Stimulated activated CD8-positive, alpha-beta memory T cell treated with anti-CD3 and anti-CD28 coated beads, Interleukin-15, amount 100 ng/mL, for 48 hours (primary cell): ENCODE measurements around the gene FGF22.
"Not testable (repeated sequence)": the region's sequence is repeated elsewhere in the genome, so short reads cannot be mapped to it uniquely, and the experiment has no call there.

Experiments used
- DNase-seq, 2 donors: peaks; one replicate each; pipeline ENCODE4 v3.0.0-alpha.2; 2020; ENCODE audit warnings: low read depth in 2 of 2

The FGF22 gene

GRCh38 chr19:607301-608154 lies 32.2 kb upstream of the FGF22 start:
- DNase-seq: no peak

DNA sequence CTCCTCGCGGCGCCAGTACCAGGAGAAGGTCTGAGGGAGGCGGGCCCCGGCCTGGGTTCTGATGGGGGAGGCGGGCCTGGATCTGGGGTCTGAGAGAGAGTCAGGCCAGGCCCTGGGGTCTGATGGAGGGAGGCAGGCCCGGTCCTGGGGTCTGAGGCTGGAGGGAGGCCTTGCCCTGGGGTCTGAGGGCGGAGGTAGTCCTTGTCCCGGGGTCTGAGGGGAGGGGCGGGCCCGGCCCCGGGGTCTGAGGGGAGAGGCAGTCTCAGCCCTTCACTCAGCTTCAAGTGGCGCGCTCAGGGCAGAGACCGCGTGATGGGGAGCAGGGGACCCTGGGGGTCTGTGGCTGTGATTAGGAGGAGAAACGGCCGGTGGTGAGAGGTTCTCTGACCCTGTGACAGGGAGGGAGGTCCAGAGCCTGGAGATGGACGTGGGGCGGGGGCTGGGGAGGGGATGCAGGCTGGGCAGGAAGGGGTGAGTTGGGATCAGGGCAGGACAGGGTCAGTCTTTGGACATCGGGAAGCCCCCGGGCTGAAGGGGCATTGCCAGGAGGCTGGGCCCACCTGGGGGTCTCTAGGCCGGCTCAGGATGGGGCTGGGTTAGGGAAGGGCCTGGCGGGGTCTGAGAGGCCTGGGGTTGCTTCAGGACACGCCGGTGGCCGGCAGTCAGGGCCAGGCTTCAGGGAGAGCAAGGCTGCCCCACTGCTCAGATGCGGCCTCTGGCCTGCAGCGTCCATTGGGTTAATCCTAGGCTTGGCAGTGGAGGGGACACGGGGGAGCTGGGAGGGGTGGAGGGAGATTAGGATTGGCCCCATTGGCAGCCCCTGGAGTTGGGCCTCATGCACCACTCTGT lies 31.3 kb upstream of the FGF22 start:
- no peak for DNase-seq

- DNase-seq: no peak
Observed at GRCh38 chr19:609004-609346, 30.7 kb upstream of the FGF22 start.

GRCh38 chr19:610071-610800 lies 29.4 kb upstream of the FGF22 start:
- DNase-seq: peak in 1 of 2 donors; percentile 28

GRCh38 chr19:610801-611480 lies 28.7 kb upstream of the FGF22 start:
- DNase-seq: peak; percentile 48 to 58

- DNase-seq: peak; percentile 75
Observed at GRCh38 chr19:611481-611868, 28.2 kb upstream of the FGF22 start.

- DNase-seq: no peak
Observed at GRCh38 chr19:612941-613340, 26.7 kb upstream of the FGF22 start.

- DNase-seq: no peak
Observed at GRCh38 chr19:613732-614567, 25.7 kb upstream of the FGF22 start.

DNA sequence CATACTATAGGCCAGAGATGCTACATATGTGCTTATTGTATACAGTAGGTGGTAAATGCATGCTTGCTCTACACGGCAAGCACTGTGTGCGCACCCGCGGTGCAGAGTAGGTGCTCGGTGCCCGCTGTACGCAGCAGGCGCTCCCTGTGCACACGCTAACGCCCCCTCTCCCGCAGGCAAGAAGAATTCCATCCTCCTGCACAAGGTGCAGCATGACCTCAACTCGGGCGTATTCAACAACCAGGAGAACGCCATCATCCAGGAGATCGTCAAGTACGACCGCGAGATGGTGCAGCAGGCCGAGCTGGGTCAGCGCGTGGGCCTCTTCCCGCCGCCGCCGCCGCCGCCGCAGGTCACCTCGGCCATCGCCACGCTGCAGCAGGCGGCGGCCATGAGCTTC lies 24.1 kb upstream of the FGF22 start:
- no peak for DNase-seq

- no peak for DNase-seq
Observed at GRCh38 chr19:616062-616700, 23.5 kb upstream of the FGF22 start.

- DNase-seq: no peak
Observed at GRCh38 chr19:616747-617526, 22.7 kb upstream of the FGF22 start.

DNA sequence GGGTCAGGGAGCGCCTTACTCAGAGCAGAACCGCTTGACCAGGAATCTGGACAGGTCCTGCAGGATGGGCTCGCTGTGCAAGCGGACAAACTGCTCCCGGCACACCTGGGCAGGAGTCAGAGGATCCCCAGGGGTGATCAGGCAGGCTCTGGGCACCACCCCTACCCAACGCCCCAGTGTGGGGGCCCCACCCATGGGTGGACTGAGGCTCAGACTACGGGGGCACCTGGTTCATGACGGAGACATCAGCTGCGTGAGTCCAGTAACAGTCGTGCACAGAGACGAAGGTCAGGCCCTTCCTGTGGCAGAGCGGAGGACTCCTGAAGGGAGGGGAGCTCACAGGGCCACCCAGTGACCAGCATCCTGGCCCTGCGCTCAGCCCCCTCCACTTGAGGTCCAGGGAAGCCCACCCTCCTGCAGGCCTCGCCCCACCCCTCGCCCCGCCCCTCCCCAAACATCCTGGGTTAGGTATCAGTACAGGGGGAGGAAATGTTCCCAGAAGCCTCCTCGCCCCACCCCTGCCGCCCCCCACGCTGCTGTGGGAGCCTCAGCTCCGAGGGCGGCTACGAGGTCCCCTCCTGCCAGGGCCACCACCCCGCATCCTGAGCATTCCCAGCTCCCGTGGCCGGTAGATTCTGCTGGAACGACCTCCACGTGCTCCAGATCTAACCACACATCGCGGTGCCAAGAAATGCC lies 22.0 kb upstream of the FGF22 start:
- DNase-seq: no peak

- no peak for DNase-seq
Observed at GRCh38 chr19:618247-618619, 21.4 kb upstream of the FGF22 start.

DNA sequence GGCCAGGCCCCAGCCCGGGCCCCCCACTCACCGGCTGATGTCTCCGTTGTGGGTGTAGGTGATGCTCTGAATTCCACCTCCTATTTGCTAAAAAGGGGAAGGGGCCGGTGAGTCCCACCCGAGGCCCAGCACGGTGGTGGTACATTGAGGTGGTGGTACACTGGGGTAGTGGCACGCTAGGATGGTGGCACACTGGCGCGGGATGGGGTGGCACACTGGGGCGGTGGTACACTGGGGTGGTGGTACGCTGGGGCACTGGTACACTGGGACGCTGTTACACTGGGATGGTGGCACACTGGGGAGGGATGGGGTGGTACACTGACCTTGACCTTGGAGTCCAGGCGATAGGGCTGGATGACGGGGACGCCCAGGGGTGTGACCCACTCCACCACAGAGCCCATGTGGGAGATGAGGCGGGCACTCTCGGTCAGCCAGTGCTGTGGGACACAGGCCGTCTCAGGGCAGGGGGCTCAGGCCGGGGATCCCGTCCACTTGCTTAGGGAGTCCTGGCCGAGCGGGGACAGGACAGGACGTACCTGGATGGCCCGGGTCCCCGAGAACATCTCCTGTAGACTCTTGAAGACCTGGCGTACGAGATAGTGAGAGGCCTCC lies 20.9 kb upstream of the FGF22 start:
- no peak for DNase-seq

- DNase-seq: no peak
Observed at GRCh38 chr19:619286-620002, 20.2 kb upstream of the FGF22 start.

- DNase-seq: no peak
Observed at GRCh38 chr19:620166-620862, 19.4 kb upstream of the FGF22 start.

- DNase-seq: not testable (repeated sequence)
Observed at GRCh38 chr19:621191-621590, 18.5 kb upstream of the FGF22 start.
